MG63 (cell line): Measurements from ENCODE around the gene PLEKHO1. TPM values are rescaled to one million over a fixed set of nuclear protein-coding genes. Genes with fewer than 3 reads are reported as not detected.
"Not testable (repeated sequence)": the region's sequence is repeated elsewhere in the genome, so short reads cannot be mapped to it uniquely, and the experiment has no call there.

Source experiments
- DNase-seq: peaks from one replicate; pipeline ENCODE4 v3.0.0-alpha.2; 2020
- H3K27me3 ChIP-seq: fragments of 250-450 bp; sonication (Bioruptor Pico); 2 replicates; pipeline ENCODE4 v1.5.1; 2020; ENCODE audit warnings: mild to moderate bottlenecking, moderate library complexity
- H3K36me3 ChIP-seq: fragments of 250-450 bp; sonication (Bioruptor Pico); 2 replicates; pipeline ENCODE4 v1.5.1; 2020; ENCODE audit warnings: mild to moderate bottlenecking, moderate library complexity
- H3K4me3 ChIP-seq: fragments of 250-450 bp; sonication (Bioruptor Pico); 2 replicates; pipeline ENCODE4 v1.5.1; 2020; ENCODE audit warnings: mild to moderate bottlenecking, moderate library complexity
- H3K9me3 ChIP-seq: fragments of 250-450 bp; sonication (Bioruptor Pico); 2 replicates; pipeline ENCODE4 v1.5.1; 2020; ENCODE audit warnings: mild to moderate bottlenecking, moderate library complexity
- total RNA-seq: library from RNA; depleted of rRNA; stranded (reverse); fragments of >200 nt; shearing (Covaris generic); gene quantifications from 2 replicates; pipeline ENCODE4 v1.2.3, GENCODE V29; 2014; ENCODE audit warnings: low replicate concordance; rRNA removed

Gene PLEKHO1
- total RNA-seq: 9.9 and 15.8 TPM in 2 replicates

DNA sequence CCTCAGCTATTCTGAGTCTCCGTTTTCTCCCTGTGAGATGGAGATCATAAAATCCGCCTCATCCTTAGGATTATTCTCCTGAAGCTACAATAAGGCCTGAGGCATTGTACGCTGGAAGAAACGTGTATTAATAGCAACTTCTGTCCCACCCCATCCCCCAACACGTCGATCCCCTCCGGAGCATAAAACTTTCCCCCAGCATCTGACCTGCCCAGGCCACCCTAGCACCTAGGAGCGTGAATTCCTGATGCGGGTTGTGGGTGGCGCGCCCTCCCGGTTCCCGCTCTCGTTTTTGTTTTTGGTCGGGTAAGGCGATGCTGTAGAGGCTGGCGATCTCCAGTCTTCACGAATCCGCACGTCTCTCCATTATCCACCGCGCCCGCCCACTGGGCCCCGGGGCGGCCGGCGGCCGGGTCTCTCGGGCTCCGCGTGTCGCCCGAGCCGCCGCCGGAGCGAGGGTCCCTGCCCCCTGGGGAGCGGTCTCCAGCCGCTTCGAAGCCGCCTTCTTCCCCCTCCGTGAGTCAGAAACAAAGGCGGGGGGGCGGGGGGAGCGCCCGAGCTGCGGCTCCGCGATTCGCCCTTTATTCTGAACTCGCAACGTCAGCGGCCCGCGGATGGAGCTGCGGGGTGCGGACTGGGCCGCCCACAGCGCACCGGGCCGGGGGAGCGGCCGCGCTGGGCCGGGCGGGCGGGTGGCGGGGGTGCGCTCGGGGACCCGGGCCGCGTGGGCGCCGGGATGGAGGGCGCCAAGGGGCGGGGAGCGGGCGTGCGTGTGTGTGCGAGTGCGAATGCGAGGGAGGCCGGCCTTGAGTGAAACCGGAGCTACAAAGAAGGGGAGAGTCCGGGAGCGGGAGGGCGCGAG is at the start of gene PLEKHO1:
Gene PLEKHO1 (plus strand): TSS at position 646 of the 862 bp plus-strand sequence. CDS start 342 bp downstream, outside the sequence.
- Histone ChIP-seq H3K9me3 (no peaks in the 10 kb centered on the region), H3K27me3 (no peaks in the 10 kb centered on the region), H3K36me3 (peaks cover 6% of the 10 kb centered on the region), H3K4me3 (peak within 1 kb of the TSS; percentile 79)
- DNase-seq: peak; percentile 86

GRCh38 chr1:150102986-150103385 is 46.7 kb upstream of the PLEKHO1 start:
- no peak overlapping the region for H3K4me3 ChIP-seq
- H3K9me3 ChIP-seq: no peaks in the 10 kb centered on the region; the same call in none of the 2 replicates
- no peak for DNase-seq
- H3K36me3 ChIP-seq: peaks cover 30% of the 10 kb centered on the region
- H3K27me3 ChIP-seq: no peaks in the 10 kb centered on the region

DNA sequence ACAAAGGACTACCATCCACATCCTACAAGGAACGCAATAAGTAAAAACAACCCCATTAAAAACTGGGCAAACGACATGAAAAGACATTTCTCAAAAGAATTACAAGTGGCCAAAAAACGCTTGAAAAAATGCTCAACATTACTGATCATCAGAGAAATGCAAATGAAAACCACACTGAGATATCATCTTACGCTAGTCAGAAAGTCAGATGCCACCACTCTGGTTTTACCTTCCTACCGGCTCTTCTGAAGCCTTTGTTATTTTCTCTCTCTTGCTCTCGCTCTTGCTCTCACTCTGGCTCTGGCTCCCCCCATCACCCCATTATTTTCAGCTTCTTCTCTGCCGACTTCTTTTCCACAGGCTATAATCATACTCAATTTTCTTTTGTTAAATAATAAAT is 43.4 kb upstream of the PLEKHO1 start:
- no peaks in the 10 kb centered on the region; the same call in 1 of the 2 replicates for H3K9me3 ChIP-seq
- peaks cover 16% of the 10 kb centered on the region for H3K36me3 ChIP-seq
- H3K27me3 ChIP-seq: no peaks in the 10 kb centered on the region
- no peak overlapping the region for H3K4me3 ChIP-seq
- no peak for DNase-seq

- no peaks in the 10 kb centered on the region for H3K27me3 ChIP-seq
Measured at GRCh38 chr1:150109586-150109985, 40.1 kb upstream of the PLEKHO1 start.

DNA sequence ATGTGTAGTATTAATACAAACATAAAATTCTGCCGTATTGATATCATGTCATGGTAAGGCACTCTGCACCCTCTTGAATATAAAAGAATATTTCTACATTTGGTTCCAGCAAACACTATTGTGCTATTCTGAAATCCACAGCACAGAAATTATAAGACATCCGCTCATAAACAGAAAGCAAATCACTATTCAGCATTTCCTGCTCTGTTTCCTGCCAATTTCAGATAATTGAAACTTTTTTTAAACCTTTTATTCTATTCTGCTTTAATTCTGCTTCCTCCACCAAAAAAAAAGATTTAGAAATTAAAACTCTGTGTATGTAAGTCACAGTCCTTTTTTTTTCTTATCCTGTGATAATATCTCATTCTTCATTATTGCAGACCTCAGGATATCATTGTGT is 39.6 kb upstream of the PLEKHO1 start:
- H3K27me3 ChIP-seq: no peaks in the 10 kb centered on the region
- no peak for DNase-seq
- H3K4me3 ChIP-seq: no peak overlapping the region
- H3K9me3 ChIP-seq: peaks cover 8% of the 10 kb centered on the region
- peaks cover 38% of the 10 kb centered on the region for H3K36me3 ChIP-seq

More at GRCh38 chr1:150109586-150109985, 40.1 kb upstream of the PLEKHO1 start:
- Histone ChIP-seq H3K9me3 (peaks cover 5% of the 10 kb centered on the region), H3K36me3 (peaks cover 39% of the 10 kb centered on the region), H3K4me3 (no peak overlapping the region)
- no peak for DNase-seq

GRCh38 chr1:150111670-150112069 is 38.0 kb upstream of the PLEKHO1 start:
- Histone ChIP-seq H3K36me3 (peaks cover 39% of the 10 kb centered on the region), H3K27me3 (no peaks in the 10 kb centered on the region), H3K4me3 (no peak overlapping the region), H3K9me3 (peaks cover 11% of the 10 kb centered on the region)
- DNase-seq: no peak

DNA sequence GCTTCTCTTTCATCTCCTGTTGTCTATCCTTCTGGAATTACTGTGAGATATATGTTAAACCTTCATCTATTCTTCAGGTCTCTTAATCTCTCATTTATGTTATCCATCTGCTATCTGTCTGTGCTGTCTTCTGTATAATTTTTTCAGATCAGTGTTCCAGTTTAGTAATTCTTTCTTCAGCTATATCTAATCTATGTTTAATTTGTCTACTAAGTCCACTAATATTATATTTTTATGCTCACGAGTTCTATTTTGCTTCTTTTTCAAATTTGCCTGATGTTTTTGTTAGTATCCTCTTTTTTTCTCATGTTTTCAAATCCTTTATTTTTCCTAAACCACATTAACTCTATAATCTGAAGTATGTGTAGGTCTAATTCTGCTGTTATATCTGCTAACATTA is 34.6 kb upstream of the PLEKHO1 start:
- no peak for DNase-seq
- Histone ChIP-seq H3K36me3 (peaks cover 39% of the 10 kb centered on the region), H3K27me3 (no peaks in the 10 kb centered on the region), H3K9me3 (peaks cover 11% of the 10 kb centered on the region), H3K4me3 (no peak overlapping the region)

GRCh38 chr1:150118716-150119115 is 31.0 kb upstream of the PLEKHO1 start:
- peaks cover 9% of the 10 kb centered on the region for H3K36me3 ChIP-seq
- peaks cover 9% of the 10 kb centered on the region for H3K9me3 ChIP-seq
- H3K27me3 ChIP-seq: no peaks in the 10 kb centered on the region
- H3K4me3 ChIP-seq: no peak overlapping the region
- DNase-seq: no peak

DNA sequence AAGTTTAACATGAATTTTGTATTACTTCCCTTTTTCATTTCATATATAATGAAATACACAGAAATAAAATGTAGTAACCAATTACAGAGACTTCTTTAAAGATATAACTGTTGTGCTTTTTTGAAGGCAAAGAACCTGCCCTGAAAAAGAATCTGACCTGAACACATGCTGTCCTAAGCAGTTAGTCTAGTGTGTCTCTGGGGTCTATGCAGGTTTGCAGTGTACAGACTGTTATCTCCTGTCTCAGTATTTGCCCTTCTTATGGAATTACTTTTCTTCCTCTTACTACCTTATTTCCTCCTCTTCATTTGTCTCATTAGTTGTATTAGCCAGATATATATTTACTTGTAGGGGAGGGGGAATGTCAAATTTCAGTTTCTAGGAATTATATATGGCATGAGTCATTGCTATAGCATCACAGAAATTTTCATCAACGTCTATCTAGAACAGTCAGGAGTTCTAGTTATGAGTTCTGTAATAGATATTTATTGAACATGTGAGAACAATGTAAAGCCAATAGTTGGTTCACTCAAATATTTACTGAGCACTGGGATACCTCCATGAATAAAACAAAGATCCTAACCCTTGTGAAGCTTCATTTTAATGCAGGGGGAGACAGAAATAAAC is 28.4 kb upstream of the PLEKHO1 start:
- H3K27me3 ChIP-seq: no peaks in the 10 kb centered on the region
- DNase-seq: no peak
- no peaks in the 10 kb centered on the region; the same call in none of the 2 replicates for H3K36me3 ChIP-seq
- H3K9me3 ChIP-seq: no peaks in the 10 kb centered on the region
- H3K4me3 ChIP-seq: no peak overlapping the region

- DNase-seq: no peak
- H3K4me3 ChIP-seq: no peak overlapping the region
- no peaks in the 10 kb centered on the region for H3K9me3 ChIP-seq
- no peaks in the 10 kb centered on the region for H3K27me3 ChIP-seq
- no peaks in the 10 kb centered on the region; the same call in 1 of the 2 replicates for H3K36me3 ChIP-seq
Measured at GRCh38 chr1:150126811-150127210, 22.9 kb upstream of the PLEKHO1 start.

GRCh38 chr1:150127464-150127863 is 22.3 kb upstream of the PLEKHO1 start:
- no peaks in the 10 kb centered on the region for H3K9me3 ChIP-seq
- no peaks in the 10 kb centered on the region for H3K27me3 ChIP-seq
- no peak for DNase-seq

DNA sequence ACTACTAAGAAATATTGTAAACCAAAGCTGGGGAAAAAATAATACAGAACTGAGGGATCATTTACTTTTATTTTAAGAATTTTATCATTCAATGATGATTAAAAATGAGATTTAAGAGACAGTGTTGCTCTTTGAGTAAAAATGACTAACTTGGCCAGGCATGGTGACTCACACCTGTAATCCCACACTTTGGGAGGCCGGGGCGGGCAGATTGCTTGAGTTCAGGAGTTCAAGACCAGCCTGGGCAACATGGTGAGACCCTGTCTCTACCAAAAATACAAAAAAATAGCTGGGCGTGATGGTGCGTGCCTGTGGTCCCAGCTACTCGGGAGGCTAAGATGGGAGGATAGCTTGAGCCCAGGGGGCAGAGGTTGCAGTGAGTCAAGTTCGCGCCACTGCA is 21.8 kb upstream of the PLEKHO1 start:
- DNase-seq: peak; percentile 25
- Histone ChIP-seq H3K36me3 (no peaks in the 10 kb centered on the region), H3K27me3 (no peaks in the 10 kb centered on the region), H3K9me3 (no peaks in the 10 kb centered on the region), H3K4me3 (no peak overlapping the region)

More at GRCh38 chr1:150127464-150127863, 22.3 kb upstream of the PLEKHO1 start:
- no peaks in the 10 kb centered on the region for H3K36me3 ChIP-seq
- H3K4me3 ChIP-seq: no peak overlapping the region

DNA sequence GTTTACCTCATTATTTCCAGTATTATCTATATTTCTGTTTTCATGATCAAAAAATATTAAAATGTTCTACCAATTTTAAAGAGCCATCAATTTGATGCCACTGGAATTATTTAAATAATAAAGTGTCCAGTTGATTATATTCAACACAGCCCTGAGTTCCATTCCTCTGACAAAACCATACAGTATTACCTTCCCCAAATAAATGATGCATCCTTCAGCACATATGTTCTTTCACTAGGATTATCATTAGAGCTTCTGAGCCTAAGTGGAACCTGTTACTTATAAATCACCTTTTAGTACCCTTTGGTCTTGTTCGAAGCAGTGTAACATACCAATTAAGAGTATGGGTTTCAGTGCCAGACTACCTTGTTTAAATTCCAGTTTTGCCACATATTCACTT is 17.3 kb upstream of the PLEKHO1 start:
- Histone ChIP-seq H3K27me3 (no peaks in the 10 kb centered on the region), H3K36me3 (no peaks in the 10 kb centered on the region), H3K4me3 (no peak overlapping the region), H3K9me3 (no peaks in the 10 kb centered on the region)
- no peak for DNase-seq

- Histone ChIP-seq H3K36me3 (no peaks in the 10 kb centered on the region), H3K9me3 (no peaks in the 10 kb centered on the region), H3K27me3 (no peaks in the 10 kb centered on the region), H3K4me3 (no peak overlapping the region)
- DNase-seq: no peak
Measured at GRCh38 chr1:150134537-150134936, 15.2 kb upstream of the PLEKHO1 start.

GRCh38 chr1:150135400-150135799 is 14.3 kb upstream of the PLEKHO1 start:
- DNase-seq: peak; percentile 66
- not testable (repeated sequence) for H3K4me3 ChIP-seq, H3K36me3 ChIP-seq, H3K9me3 ChIP-seq, H3K27me3 ChIP-seq

GRCh38 chr1:150138044-150138443 is 11.7 kb upstream of the PLEKHO1 start:
- Histone ChIP-seq H3K27me3 (no peaks in the 10 kb centered on the region), H3K9me3 (no peaks in the 10 kb centered on the region), H3K36me3 (no peaks in the 10 kb centered on the region), H3K4me3 (no peak overlapping the region)
- DNase-seq: no peak

- Histone ChIP-seq H3K9me3 (no peaks in the 10 kb centered on the region), H3K4me3 (no peak overlapping the region), H3K27me3 (no peaks in the 10 kb centered on the region), H3K36me3 (no peaks in the 10 kb centered on the region)
- DNase-seq: no peak
Measured at GRCh38 chr1:150141452-150141851, 8.3 kb upstream of the PLEKHO1 start.
